WERI-Rb-1 (cell line): ENCODE measurements around the gene SIM2.

Experiments
- DNase-seq: peaks from one replicate; pipeline ENCODE4 v3.0.0-alpha.2; 2020
- H3K27ac ChIP-seq: fragments of 250-450 bp; sonication (Bioruptor Pico); 2 replicates; pipeline ENCODE4 v1.5.1; 2020; ENCODE audit warnings: mild to moderate bottlenecking, moderate library complexity
- H3K27me3 ChIP-seq: fragments of 250-450 bp; sonication (Bioruptor Pico); 2 replicates; pipeline ENCODE4 v1.5.1; 2021; ENCODE audit warnings: mild to moderate bottlenecking, low read depth, moderate library complexity; ENCODE audit not compliant: insufficient read depth, severe bottlenecking
- H3K36me3 ChIP-seq: fragments of 250-450 bp; sonication (Bioruptor Pico); 2 replicates; pipeline ENCODE4 v1.5.1; 2020; ENCODE audit warnings: mild to moderate bottlenecking, moderate library complexity
- H3K4me3 ChIP-seq: 2 replicates; pipeline ENCODE4 v1.5.1; 2011; ENCODE audit warnings: low read depth, mild to moderate bottlenecking, control low read depth, low read length
- H3K9me3 ChIP-seq: fragments of 250-450 bp; sonication (Bioruptor Pico); 2 replicates; pipeline ENCODE4 v1.5.1; 2021; ENCODE audit warnings: mild to moderate bottlenecking, moderate library complexity; ENCODE audit not compliant: severe bottlenecking
- CTCF ChIP-seq: IDR thresholded peaks from 2 replicates; pipeline ENCODE4 v1.5.1; 2011; ENCODE audit warnings: low read depth, mild to moderate bottlenecking, control low read depth, inconsistent platforms, low read length

Gene SIM2

GRCh38 chr21:36719614-36720013 is 20.7 kb downstream of the SIM2 start:
- no peak for TF ChIP-seq CTCF
- Histone ChIP-seq H3K36me3 (no peaks in the 10 kb centered on the region), H3K27me3 (no peaks in the 10 kb centered on the region), H3K27ac (no peak overlapping the region), H3K4me3 (no peak overlapping the region), H3K9me3 (no peaks in the 10 kb centered on the region)
- DNase-seq, result no peak

GRCh38 chr21:36721817-36722216 is 22.9 kb downstream of the SIM2 start:
- Histone ChIP-seq H3K27ac (no peak overlapping the region), H3K27me3 (no peaks in the 10 kb centered on the region)
- no peak for TF ChIP-seq CTCF

GRCh38 chr21:36722370-36723368 is 23.8 kb downstream of the SIM2 start:
- no peak overlapping the region for H3K4me3 ChIP-seq
- no peak for TF ChIP-seq CTCF
- no peaks in the 10 kb centered on the region for H3K27me3 ChIP-seq
- no peaks in the 10 kb centered on the region for H3K36me3 ChIP-seq
- no peak overlapping the region for H3K27ac ChIP-seq
- no peak for DNase-seq
- no peaks in the 10 kb centered on the region for H3K9me3 ChIP-seq

More at GRCh38 chr21:36721817-36722216, 22.9 kb downstream of the SIM2 start:
- Histone ChIP-seq H3K9me3 (no peaks in the 10 kb centered on the region), H3K4me3 (no peak overlapping the region), H3K36me3 (no peaks in the 10 kb centered on the region)
- DNase-seq, result no peak

- no peaks in the 10 kb centered on the region for H3K36me3 ChIP-seq
- H3K9me3 ChIP-seq, result no peaks in the 10 kb centered on the region
- no peak overlapping the region for H3K27ac ChIP-seq
- no peak for TF ChIP-seq CTCF
- no peaks in the 10 kb centered on the region for H3K27me3 ChIP-seq
- H3K4me3 ChIP-seq, result no peak overlapping the region
- no peak for DNase-seq
These were observed 24.5 kb downstream of the SIM2 start for GRCh38 chr21:36723371-36723881.

- TF ChIP-seq CTCF, result no peak
- H3K27me3 ChIP-seq, result no peaks in the 10 kb centered on the region
These were observed 25.7 kb downstream of the SIM2 start for GRCh38 chr21:36724660-36725059.

More at GRCh38 chr21:36724660-36725059, 25.7 kb downstream of the SIM2 start:
- H3K27ac ChIP-seq, result no peak overlapping the region
- no peak overlapping the region for H3K4me3 ChIP-seq
- no peaks in the 10 kb centered on the region for H3K9me3 ChIP-seq
- no peak for DNase-seq
- H3K36me3 ChIP-seq, result no peaks in the 10 kb centered on the region
